HEK293T (cell line): Measurements from ENCODE around the gene TMEM185B.
"Not testable (repeated sequence)": the region's sequence is repeated elsewhere in the genome, so short reads cannot be mapped to it uniquely, and the experiment has no call there.

ENCODE experiments used
- BHLHE40 ChIP-seq: fragments of 450-650 bp; IDR thresholded peaks from 2 replicates; pipeline ENCODE4 v1.6.1; 2016; ENCODE audit warnings: mild to moderate bottlenecking, moderate library complexity, borderline replicate concordance
- CTBP1 ChIP-seq: fragments of 450-650 bp; IDR thresholded peaks from 2 replicates; pipeline ENCODE4 v1.6.1; 2016; ENCODE audit warnings: borderline replicate concordance
- ELF4 ChIP-seq: fragments of 450-650 bp; IDR thresholded peaks from 2 replicates; pipeline ENCODE4 v1.6.1; 2017; ENCODE audit warnings: antibody characterized with exemption
- FOXA1 ChIP-seq: fragments of 450-650 bp; IDR thresholded peaks from 2 replicates; pipeline ENCODE4 v1.6.1; 2016; ENCODE audit warnings: mild to moderate bottlenecking
- FOXK2 ChIP-seq: fragments of 450-650 bp; IDR thresholded peaks from 2 replicates; pipeline ENCODE4 v1.6.1; 2016; ENCODE audit warnings: mild to moderate bottlenecking
- FOXM1 ChIP-seq: fragments of 450-650 bp; IDR thresholded peaks from 2 replicates; pipeline ENCODE4 v1.6.1; 2017; ENCODE audit warnings: mild to moderate bottlenecking, borderline replicate concordance
- SP1 ChIP-seq: fragments of 450-650 bp; IDR thresholded peaks from 2 replicates; pipeline ENCODE4 v1.6.1; 2017
- SUZ12 ChIP-seq: fragments of 450-650 bp; IDR thresholded peaks from 2 replicates; pipeline ENCODE4 v1.6.1; 2016; ENCODE audit warnings: mild to moderate bottlenecking
- TF ChIP-seq, protein P1 (sequence below): fragments of 450-650 bp; IDR thresholded peaks from 2 replicates; pipeline ENCODE4 v1.6.1; 2016

- not testable (repeated sequence) for TF ChIP-seq SUZ12, SP1, ELF4, BHLHE40, CTBP1, FOXM1, FOXA1, FOXK2
- TF ChIP-seq, protein P1, sequence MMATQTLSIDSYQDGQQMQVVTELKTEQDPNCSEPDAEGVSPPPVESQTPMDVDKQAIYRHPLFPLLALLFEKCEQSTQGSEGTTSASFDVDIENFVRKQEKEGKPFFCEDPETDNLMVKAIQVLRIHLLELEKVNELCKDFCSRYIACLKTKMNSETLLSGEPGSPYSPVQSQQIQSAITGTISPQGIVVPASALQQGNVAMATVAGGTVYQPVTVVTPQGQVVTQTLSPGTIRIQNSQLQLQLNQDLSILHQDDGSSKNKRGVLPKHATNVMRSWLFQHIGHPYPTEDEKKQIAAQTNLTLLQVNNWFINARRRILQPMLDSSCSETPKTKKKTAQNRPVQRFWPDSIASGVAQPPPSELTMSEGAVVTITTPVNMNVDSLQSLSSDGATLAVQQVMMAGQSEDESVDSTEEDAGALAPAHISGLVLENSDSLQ = not testable (repeated sequence)
These were observed 12.0 kb upstream of the TMEM185B start for GRCh38 chr2:120235158-120235557.
